G401 (cell line): Measurements from ENCODE around the gene DNAH7. TPM values are rescaled to one million over a fixed set of nuclear protein-coding genes. Genes with fewer than 3 reads are reported as not detected.
A peak's percentile ranks its signal among the peaks of the same experiment; 100 is the strongest.

Source experiments
- DNase-seq: peaks from one replicate; pipeline ENCODE4 v3.0.0-alpha.2; 2015; ENCODE audit warnings: low spot score
- in situ Hi-C: cut with HindIII; loops from 2 replicates; pipeline ENCODE4 v1.10.0; 2016; ENCODE audit warnings: low sequenced_read_pairs, mixed read lengths
- total RNA-seq: library from RNA; depleted of rRNA; stranded (reverse); fragments of >200 nt; shearing (Covaris generic); gene quantifications from 2 replicates; pipeline ENCODE4 v1.2.3, GENCODE V29; 2014

The DNAH7 gene
- total RNA-seq, 1 experiment from 2014 or later = not detected

DNA sequence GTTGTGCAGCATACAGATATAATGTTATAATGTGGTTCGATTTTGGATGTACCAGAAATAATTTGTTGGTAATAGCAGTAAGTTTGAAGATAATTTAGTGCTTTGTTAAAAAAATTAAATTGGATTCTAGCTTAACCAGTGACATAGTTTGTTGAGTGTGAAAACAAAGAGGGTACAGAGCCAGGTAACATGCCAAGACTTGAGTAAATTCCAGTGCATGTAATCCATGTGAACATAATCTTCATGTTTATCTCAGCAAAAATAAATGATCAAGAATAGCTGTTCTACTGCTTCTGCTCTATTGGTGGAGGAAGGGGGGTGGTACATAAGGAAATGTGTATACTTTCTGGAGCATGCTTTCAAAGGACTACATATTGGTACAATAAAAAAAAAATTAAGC, 165.8 kb downstream of the DNAH7 start:
- DNase-seq = no peak
- in situ Hi-C loops = no loop called here

DNA sequence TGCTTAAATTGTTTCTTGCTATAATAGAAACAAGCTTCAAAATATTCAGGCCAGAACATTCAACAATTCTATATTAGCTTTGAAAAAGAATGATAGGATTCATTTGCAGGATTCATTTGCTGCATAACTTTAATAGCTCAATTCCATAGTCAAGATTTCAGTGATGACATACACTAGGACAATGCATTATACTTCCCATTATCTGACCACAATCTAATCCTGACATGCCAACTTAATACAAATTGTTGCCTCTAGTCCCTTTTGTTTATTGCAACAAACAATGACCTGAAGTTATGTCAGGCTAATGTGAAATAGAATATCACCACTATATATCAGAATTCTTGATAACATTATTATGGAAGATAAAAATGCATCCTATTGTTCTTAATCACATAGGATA, 169.4 kb downstream of the DNAH7 start:
- in situ Hi-C loops = no loop called here
- no peak for DNase-seq

DNA sequence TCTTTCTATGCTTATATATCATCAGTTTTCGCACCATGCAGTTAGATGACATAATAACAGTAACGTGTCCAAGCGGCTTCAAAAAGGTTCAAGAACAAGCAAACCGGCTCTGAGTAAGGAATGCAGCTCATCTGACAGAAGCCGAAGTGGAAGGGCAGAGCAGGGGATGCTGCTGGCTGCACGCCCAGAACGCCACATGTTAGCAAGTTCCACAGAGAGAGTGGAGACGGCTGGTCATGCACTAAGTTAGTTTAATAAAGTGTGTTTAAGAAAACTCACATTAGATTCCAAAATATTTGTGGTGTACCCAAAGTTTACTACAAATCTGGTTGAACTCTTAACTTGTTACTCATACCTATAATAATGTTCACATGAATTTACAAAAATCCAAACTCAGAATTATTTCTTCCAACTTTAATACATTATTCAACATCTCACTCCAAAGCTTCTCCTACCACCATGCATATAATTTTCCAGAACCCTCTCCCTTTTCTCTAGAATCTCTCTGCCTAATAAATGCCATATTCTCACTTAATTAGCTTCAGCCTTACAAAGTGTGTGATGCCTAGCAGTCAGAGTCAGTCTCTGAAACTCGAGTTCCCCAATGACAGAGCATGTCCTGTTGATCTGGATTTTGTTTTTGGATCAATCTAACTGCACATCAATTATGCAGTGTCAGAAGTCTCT, 170.0 kb downstream of the DNAH7 start:
- in situ Hi-C loops = no loop called here
- DNase-seq = peak; percentile 52

DNA sequence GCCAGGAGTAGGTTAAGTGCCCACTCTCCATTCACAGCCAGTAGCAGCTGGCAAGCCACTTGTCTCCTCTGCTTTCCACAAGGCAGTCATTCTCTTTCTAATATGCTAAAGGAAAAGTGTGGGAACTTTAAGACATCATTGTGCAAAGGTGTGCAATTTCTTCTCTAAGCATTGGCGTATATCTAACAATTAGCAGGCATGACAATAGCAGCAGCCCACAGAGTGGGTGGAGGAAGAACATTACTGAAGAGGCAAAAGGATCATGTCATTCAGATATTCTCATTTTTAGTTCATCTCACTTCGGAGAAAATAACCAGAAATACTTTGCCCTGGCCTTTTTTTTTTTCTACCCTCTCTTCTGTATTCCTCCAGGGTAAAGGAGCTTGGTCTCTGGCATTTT, 177.6 kb downstream of the DNAH7 start:
- DNase-seq = no peak
- in situ Hi-C loops = no loop called here

DNA sequence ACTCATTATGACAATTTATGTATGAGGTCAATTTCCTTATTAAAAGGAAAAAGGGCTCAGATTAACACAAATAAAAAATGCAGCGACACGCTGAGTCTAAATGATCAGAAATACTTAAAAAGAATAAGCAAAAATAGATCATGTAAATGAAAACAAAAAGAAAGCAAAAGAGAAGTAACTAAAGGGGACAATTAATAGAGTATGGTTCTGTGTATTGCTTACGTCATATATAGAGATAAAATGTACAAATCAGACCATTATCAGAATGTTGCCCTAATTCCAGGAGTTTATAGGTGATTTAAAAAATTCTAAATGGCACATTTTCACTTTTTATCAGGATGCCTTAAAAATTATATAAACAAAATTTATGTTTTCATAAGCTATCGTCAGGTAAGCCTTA, 189.5 kb downstream of the DNAH7 start:
- in situ Hi-C loops = no loop called here
- DNase-seq = no peak

DNA sequence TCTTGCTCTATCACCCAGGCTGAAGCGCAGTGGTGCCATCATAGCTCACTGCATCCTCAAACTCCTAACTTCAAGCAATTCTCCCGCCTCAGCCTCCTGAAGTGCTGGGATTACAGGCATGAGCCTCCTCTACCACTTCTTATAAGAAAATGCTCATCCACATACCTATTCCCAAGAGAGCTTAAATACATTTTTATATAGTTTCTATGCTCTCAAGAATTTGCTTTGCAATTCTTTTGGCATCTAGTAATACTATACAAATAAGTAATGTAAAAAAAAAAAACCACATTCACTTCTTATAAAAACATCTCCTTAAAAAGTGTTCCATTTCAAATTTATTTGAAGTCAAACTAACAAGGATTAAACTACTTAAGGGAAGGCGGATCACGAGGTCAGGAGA, 197.3 kb downstream of the DNAH7 start:
- in situ Hi-C loops = no loop called here
- DNase-seq = no peak

GRCh38 chr2:195864316-195864715, 204.3 kb downstream of the DNAH7 start:
- DNase-seq = no peak
- in situ Hi-C loops = no loop called here

DNA sequence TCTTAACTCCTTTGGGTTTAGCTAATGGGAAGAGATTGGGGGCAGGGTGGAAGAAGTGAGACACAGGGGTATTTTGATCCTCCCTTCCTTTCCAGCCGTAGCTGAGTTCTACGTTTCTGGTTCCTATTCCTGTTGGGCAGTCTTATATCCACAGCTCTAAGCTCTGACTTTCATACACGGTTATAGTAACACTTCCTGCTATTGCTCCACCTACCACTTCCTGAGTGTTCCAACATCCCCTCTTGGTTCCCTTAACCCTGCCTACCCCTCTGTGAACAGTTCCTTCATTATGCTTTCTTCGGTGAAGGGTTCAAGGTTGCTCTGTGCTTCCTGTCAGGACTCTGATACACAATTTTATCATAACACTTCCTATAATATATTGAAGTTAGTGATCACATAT, 205.1 kb downstream of the DNAH7 start:
- no peak for DNase-seq
- in situ Hi-C loops = no loop called here

DNA sequence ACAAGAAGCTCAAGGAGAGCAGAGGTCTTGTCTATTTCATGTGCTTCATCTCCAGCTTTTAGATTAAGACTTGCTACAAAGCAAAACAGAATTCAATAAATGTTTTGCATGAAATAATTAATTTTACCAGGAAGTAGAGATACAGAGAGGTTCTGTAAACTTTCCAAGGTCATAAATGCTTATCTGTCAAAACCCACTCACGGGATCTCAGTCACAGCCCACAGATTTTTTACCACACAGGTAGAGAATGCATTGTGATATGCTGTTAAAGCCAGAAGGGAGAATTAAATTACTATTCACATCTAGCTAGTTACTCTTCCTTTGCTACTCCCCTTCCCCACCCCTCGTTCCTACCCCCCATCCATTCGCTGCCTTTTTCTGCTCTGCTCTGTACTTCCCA, 205.5 kb downstream of the DNAH7 start:
- in situ Hi-C loops = no loop called here
- DNase-seq = no peak

- in situ Hi-C loops = no loop called here
- no peak for DNase-seq
Measured at GRCh38 chr2:195861821-195862220, 206.8 kb downstream of the DNAH7 start.

DNA sequence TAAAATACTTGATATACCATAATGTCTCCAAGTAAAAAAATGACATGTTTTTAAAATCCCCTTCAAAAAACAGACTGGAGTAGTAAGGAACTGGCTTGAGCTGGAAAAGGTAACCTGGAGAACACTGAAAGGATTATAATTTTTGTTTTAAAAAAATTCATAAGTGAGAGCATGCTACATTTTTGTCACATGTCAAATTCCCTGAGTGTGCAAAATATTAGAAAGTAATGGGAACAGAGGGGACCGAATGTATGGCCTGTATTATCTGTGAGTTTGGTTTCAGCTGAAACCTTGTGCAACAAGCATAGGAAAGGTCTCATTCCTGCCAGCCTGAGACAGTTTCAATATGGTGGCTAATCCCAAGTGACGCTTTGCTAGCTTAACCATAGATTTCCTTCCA, 209.1 kb downstream of the DNAH7 start:
- DNase-seq = no peak
- in situ Hi-C loops = no loop called here

GRCh38 chr2:195857132-195857531, 211.5 kb downstream of the DNAH7 start:
- DNase-seq = no peak
- in situ Hi-C loops = no loop called here

GRCh38 chr2:195850764-195851163, 217.9 kb downstream of the DNAH7 start:
- in situ Hi-C loops = no loop called here

DNA sequence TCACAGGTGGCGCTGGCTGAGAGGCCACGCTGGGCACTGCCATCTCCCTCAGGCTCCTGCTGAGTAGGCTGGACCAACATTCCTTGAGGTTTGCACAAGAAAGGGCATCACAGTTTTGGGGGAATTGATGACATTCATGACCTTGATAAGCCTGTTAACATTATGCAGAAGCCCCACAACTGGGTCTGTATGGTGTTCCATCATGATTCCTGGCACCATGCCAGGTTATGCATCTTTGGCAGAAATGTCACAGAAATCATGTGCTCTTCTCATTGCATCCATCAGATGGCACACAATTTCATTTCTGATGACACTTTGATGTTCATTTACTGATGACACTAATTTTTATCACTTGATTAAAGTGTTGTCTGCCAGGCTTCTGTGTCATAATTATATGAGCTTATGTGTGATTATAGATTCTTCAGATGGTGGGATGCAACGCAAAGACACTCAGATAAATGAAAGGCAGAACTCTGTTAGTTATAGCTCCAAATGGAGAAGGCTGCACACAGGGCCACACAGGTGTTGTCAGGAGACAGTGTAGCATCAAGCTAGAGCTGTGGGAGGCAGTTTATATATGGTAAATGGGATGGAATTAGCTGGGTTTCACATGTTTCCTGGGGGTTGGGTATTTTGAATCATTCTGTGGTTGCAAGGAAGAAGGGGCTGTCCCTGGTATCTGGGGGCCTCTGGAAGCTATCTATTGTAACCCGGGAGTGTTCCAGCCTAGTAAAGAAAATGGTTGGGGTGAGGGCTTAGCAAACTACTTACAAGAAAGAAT, 220.3 kb downstream of the DNAH7 start:
- in situ Hi-C loops = no loop called here
- DNase-seq = no peak

More at GRCh38 chr2:195850764-195851163, 217.9 kb downstream of the DNAH7 start:
- DNase-seq = no peak

GRCh38 chr2:195842932-195843331, 225.7 kb downstream of the DNAH7 start:
- in situ Hi-C loops = no loop called here

DNA sequence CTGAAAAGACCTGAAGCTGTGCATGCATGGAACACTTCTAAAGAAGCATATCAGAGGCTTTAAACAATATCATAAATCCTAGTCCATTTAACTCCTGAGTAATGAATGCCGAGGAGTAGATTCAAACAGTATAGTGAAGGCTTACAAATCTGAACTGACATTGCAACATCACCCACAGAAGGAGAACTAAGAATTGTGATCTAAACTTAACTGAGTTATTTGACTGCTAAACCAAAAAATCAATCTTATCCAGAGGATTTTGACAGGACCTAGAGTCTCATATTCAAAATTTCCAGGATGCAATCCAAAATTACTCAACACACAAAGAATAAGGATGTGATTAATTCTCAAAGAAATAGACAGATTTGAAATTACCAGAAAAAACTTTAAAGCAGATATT, 230.6 kb downstream of the DNAH7 start:
- no peak for DNase-seq
- in situ Hi-C loops = no loop called here

More at GRCh38 chr2:195842932-195843331, 225.7 kb downstream of the DNAH7 start:
- no peak for DNase-seq

DNA sequence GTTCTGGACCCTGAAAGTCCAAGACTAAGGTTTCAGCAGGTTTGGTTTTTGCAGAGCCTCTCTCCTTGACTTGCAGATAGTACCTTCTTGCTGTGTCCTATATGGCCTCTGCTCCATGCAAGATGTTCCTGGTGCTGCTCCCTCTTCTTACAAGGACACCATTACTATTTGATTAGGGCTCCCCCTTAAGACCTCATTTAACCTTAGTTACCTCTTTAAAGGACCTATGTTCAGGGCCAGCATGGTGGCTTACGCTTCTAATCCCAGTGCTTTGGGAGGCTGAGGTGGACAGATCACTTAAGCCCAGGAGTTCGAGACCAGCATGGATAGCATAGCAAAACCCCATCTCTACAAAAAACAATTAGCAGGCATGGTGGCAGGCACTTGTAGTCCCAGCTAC, 232.6 kb downstream of the DNAH7 start:
- no peak for DNase-seq
- in situ Hi-C loops = no loop called here

DNA sequence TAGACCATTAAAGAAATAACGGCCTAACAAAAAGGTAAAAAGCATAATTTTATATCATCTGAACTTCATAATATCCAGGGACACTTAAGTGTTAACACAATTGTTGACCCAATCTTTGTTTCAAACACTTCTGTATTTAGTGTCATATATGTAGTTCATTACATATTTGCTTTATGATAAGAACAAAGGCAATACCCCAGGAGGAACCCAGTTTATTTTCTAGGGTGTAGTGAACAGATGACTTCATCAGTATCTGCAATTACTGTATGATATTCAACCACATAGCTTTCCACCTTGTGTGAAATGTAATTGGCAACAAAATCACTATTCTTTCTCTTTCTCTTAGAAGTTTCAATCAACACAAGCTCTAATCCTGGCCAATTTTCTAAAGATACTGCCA, 233.8 kb downstream of the DNAH7 start:
- in situ Hi-C loops = no loop called here
- DNase-seq = no peak

- in situ Hi-C loops = no loop called here
- no peak for DNase-seq
Measured at GRCh38 chr2:195830968-195831950, 237.4 kb downstream of the DNAH7 start.

DNA sequence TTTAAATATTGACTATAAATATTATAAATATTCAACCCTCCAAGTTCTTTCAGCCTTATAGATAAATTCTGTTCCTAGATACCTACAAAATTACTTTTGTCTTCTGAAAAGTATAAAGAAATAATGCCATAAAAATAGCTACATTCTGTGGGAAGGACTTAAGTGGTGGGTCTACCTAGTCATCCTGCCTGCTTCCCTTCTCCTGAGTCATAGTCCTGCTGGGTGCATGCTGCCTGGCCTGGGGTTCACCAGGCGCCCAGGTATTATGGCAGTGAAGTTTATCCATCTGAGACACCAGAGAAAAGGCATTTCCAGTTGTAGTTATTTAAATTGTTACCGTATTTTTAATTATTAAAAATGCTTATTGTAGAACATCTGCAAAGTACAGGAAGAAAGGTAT, 244.2 kb downstream of the DNAH7 start:
- DNase-seq = no peak
- in situ Hi-C loops = no loop called here
